ENCODE results near the gene KLHL5.

- TF ChIP-seq, protein P1, sequence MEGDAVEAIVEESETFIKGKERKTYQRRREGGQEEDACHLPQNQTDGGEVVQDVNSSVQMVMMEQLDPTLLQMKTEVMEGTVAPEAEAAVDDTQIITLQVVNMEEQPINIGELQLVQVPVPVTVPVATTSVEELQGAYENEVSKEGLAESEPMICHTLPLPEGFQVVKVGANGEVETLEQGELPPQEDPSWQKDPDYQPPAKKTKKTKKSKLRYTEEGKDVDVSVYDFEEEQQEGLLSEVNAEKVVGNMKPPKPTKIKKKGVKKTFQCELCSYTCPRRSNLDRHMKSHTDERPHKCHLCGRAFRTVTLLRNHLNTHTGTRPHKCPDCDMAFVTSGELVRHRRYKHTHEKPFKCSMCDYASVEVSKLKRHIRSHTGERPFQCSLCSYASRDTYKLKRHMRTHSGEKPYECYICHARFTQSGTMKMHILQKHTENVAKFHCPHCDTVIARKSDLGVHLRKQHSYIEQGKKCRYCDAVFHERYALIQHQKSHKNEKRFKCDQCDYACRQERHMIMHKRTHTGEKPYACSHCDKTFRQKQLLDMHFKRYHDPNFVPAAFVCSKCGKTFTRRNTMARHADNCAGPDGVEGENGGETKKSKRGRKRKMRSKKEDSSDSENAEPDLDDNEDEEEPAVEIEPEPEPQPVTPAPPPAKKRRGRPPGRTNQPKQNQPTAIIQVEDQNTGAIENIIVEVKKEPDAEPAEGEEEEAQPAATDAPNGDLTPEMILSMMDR (IDR thresholded peaks at IDR 0.05 in 4 of 5, conservative IDR thresholded peaks at IDR 0.05 in 1 of 5) = no peak
- no peak for TF ChIP-seq POLR2A (IDR thresholded peaks at IDR 0.05)
Measured at GRCh38 chr4:39036172-39036571, 25.9 kb upstream of the KLHL5 start.

Data from gastrocnemius medialis (tissue), 4 donors.